ENCODE data around the gene SMIM24.

GRCh38 chr19:3441986-3442329 is 38.4 kb downstream of the SMIM24 start:
- TF ChIP-seq CTCF (IDR thresholded peaks at IDR 0.05; ENCODE audit: poor library complexity, severe bottlenecking) (no peak), EZH2 (IDR thresholded peaks at IDR 0.05; ENCODE audit: borderline replicate concordance, insufficient read depth, low read length, poor library complexity, severe bottlenecking) (no peak), POLR2AphosphoS5 (IDR thresholded peaks at IDR 0.05) (no peak), EP300 (conservative IDR thresholded peaks at IDR 0.05; ENCODE audit: poor library complexity, severe bottlenecking) (no peak), MXI1 (conservative IDR thresholded peaks at IDR 0.05; ENCODE audit: poor library complexity, severe bottlenecking) (no peak), REST (IDR thresholded peaks at IDR 0.05; ENCODE audit: borderline replicate concordance) (no peak), TAF1 (IDR thresholded peaks at IDR 0.05; ENCODE audit: low read depth) (no peak), RAD21 (conservative IDR thresholded peaks at IDR 0.05) (no peak)
